Measurements from ENCODE around the gene ZNF77.

- TF ChIP-seq YY1 (IDR thresholded peaks at IDR 0.05; ENCODE audit: low read depth) (no peak), RAD21 (IDR thresholded peaks at IDR 0.05; ENCODE audit: low read length) (no peak), EZH2phosphoT487 (IDR thresholded peaks at IDR 0.05; ENCODE audit: borderline replicate concordance, low read depth) (no peak), EP300 (IDR thresholded peaks at IDR 0.05; ENCODE audit: borderline replicate concordance in 1 of 2, low read depth in 1 of 2, low read length in 1 of 2) (no peak), USF1 (IDR thresholded peaks at IDR 0.05; ENCODE audit: borderline replicate concordance, low read depth) (no peak)
These were observed 29.7 kb upstream of the ZNF77 start for GRCh38 chr19:2974342-2975041.
